Ureter (tissue), 1 donor: ENCODE results near the gene CACNA1A. TPM values are rescaled to one million over a fixed set of nuclear protein-coding genes. Genes with fewer than 3 reads are reported as not detected.
"Not testable (repeated sequence)": the region's sequence is repeated elsewhere in the genome, so short reads cannot be mapped to it uniquely, and the experiment has no call there.

Experiments used
- DNase-seq: peaks from one replicate; pipeline ENCODE4 v3.0.0-alpha.2; 2020; ENCODE audit warnings: low spot score
- total RNA-seq: library from RNA; stranded (reverse); gene quantifications from one replicate; pipeline ENCODE4 v1.2.4, GENCODE V29; 2023
- donor health status: DM: yes; HTN: yes; CAD: no.

CACNA1A gene
- total RNA-seq, 1 donor from 2014 or later, result 2.2 TPM

DNA sequence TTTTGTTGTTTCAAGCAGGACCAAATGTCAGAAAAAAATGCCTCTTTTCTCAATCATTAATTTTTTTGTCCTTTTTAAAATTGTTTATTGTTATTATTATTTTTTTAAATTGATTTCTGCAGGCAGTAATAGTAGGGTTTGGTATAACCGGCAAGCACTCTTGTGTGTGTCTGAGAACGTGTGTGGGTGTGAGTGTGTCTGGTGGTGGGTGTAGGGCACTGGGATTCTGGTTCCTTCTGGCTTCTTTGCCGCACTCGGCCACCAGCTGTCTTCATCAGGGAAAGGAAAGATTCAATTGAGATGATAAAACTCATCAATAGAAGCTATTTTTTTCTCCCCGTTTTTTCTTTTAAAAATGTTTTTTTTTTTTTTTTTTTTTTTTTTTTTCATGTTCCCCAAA lies 299.7 kb downstream of the CACNA1A start:
- DNase-seq, result no peak

DNA sequence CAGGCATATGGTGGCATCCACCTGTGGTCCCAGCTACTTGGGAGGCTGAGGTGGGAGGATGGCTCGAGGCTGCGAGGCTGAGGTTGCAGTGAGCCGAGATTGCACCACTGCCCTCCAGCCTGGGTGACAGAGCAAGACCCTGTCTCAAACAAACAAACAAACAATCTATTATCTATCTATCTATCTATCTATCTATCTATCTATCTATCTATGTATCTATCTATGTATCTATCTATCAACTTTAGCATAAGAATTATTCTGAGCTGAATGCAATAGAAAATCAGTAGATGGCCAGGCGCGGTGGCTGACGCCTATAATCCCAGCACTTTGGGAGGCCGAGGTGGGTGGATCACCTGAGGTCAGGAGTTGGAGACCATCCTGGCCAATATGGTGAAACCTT lies 304.2 kb downstream of the CACNA1A start:
- DNase-seq, result not testable (repeated sequence)

DNA sequence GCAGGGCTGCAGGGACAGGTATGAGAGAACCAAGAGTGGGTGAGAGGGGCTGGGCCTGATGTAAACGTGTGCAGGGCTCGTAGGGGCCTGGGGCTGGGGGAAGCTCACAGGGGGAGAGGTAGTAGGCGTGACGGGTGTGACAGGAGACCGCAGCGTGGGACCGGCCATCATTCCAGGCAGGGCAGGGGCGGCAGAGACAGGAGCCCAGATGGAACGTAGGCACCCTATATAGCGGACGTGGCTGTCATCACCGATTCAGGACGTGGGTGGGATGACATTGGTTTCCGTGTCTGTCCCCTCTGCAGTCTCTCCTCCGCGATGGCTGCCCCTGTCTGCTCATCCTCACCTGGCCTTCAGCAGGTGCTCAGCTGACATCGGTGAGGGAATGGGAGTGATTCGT lies 307.6 kb downstream of the CACNA1A start:
- DNase-seq, result no peak

DNA sequence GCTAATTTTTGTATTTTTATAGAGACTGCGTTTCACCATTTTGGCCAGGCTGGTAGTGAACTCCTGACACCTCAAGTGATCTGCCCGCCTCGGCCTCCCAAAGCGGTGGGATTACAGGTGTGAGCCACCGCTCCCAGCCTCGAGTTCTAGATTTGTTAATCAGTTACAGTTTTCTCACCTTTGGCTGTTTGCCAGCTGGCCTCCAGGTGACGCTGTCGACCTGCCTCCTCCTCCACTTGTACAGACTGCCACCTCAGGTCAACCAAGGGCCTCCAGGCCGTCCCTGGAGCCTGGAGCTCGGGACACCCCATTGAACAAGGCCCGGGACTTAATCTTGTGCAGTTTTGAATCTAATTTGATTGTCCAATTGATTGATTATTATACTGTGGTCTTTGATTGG lies 310.6 kb downstream of the CACNA1A start:
- DNase-seq, result no peak

DNA sequence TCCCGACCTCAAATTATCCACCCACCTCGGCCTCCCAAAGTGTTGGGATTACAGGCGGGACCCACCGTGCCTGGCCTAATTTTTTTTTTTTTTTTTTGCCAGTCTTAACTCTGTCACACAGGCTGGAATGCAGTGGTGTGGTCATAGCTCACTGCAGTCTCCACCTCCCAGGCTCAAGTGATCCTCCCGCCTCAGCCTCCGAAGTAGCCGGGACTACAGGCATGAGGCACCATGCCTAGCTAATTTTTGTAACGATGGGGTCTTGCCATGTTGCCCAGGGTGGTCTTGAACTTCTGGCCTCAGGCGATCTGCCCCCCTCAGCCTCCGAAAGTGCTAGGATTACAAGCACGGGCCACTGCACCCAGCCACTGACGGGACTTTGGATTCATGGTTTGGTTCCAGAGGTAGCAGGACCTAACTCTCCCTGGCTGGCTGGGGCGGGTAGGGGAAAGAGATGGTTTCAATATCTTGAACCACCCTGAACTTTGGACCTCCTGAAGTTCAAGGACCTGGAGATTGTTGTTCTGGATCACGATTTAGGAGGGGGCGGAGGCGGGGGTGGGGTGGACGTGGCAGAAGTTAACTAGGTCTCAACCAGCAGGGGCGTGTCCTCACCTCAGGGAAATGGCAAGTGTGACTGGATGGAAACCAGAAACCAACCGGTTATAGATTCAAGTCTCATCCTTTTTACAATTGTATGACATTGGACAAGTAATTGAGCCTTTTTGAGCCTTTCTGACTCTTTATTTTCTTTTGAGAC lies 315.3 kb downstream of the CACNA1A start:
- DNase-seq, result no peak

DNA sequence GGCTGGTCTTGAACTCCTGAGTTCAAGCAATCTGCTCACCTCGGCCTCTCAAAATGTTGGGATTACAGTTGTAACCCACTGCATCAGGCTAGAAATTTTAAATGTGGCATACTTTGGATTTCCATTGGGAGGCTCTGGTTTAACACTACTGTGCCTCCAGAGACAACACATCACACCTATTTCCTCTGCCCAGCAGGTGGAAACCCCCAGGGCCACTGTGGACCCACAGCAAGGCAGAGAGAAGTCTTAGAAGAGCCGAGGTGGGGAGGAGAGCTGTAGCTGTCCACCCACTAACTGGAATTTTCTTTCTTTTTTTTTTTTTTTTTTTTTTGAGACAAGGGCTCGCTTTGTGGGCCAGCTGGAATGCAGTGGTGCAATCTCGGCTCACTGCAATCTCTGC lies 316.7 kb downstream of the CACNA1A start:
- no peak for DNase-seq

DNA sequence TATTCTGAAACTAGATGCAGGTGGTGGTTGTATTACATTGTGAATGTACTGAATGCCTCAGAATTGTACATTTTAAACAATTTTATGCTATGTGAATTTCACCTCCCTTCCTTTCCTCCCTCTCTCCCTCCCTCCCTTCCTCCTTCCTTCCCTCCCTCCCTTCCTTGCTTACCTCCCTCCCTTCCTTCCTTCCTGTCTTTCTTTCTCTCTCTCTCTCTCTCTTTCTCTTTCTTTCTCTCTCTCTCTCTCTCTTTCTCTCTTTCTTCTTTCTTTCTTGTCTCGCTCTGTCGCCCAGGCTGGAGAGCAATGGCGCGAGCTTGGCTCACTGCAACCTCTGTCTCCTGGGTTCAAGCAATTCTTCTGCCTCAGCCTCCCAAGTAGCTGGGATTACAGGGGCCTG lies 318.9 kb downstream of the CACNA1A start:
- no peak for DNase-seq

DNA sequence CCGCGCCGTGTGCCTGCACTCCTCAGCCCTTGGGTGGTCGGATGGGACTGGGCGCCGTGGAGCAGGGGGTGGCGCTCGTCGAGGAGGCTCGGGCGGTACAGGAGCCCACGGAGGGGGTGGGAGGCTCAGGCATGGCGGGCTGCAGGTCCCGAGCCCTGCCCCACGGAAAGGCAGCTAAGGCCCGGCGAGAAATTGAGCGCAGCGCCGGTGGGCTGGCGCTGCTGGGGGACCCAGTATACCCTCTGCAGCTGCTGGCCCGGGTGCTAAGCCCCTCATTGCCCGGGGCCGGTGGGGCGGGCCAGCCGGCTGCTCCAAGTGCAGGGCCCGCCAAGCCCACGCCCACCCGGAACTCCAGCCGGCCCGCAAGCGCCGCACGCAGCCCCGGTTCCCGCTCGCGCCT lies 319.6 kb downstream of the CACNA1A start:
- not testable (repeated sequence) for DNase-seq

DNA sequence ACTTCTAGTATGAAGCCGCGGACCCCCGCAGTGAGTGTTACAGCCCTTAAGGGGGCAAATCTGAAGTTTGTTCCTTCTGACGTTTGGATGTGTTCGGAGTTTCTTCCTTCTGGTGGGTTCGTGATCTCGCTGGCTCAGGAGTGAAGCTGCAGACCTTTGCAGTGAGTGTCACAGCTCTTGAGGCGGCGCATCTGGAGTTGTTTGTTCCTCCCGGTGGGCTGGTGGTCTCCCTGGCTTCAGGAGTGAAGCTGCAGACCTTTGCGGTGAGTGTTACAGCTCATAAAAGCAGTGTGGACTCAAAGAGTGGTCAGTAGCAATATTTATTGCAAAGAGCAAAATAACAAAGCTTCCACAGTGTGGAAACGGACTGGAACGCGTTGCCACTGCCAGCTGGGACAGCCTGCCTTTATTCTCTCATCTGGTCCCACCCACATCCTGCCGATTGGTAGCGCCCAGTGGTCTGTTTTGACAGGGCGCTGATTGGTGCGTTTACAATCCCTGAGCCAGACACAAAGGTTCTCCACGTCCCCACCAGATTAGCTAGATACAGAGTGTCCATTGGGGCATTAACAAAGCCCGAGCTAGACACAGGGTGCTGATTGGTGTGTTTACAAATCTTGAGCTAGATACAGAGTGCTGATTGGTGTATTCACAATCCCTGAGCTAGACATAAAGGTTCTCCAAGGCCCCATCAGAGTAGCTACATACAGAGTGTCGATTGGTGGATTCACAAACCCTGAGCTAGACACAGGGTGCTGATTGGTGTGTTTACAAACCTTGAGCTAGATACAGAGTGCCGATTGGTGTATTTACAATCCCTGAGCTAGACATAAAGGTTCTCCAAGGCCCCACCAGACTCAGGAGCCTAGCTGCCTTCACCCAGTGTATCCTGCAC lies 320.3 kb downstream of the CACNA1A start:
- not testable (repeated sequence) for DNase-seq

DNA sequence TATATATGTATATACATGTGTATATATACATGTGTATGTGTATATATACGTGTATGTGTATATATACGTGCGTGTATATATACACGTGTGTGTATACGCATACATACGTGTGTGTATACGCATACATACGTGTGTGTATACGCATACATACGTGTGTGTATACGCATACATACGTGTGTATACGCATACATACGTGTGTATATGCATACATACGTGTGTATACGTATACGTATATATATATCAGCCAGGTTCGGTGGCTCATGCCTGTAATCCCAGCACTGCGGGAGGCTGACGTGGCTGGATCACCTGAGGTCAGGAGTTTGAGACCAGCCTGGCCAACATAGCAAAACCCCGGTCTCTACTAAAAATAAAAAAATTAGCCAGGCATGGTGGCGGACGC lies 321.4 kb downstream of the CACNA1A start:
- DNase-seq, result not testable (repeated sequence)

DNA sequence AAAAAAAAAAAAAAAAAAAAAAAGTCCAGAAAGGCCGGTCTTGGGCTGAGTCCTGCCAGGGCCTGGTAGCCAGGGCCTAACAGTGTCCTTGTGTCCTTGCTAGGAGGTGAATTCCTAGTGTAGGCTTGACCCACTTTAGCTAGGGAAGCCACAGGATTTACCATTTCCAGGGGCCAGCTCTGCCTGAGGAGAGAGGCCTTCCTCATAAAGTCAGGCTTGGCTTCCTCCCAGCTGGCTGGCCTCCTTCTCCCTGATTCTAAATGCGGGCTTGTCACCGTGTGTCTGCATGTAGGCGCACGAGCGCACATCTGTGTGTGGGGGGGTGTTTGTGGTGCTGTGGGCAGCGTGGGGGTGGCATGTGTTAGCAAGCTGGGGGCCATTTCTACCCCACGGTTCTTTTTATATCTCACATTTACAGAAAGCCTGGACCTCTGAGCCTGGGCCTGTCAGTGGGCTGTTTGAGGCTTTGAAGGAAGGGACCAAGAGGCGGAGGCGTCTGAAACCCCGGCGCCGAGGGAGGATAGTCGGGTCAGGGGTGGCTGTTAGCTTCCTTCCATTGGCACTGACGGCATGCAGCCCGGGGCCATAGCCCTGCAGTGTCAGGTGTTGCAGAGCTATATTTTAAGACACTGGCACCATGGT lies 324.4 kb downstream of the CACNA1A start:
- peak; percentile 84 for DNase-seq

DNA sequence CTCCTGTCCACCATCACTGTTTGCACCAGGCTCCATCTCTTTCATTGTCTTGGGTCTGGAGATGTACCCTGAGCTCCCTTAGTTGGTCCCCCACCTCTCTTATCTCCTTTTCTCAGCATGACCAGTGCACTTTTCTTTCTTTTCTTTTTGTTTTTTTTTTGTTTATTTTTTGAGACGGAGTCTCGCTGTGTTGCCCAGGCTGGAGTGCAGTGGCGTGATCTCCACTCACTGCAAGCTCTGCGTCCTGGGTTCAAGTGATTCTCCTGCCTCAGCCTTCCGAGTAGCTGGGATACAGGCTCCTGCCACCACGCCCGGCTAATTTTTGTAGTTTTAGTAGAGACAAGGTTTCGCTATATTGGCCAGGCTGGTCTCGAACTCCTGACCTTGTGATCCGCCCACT lies 328.0 kb downstream of the CACNA1A start:
- not testable (repeated sequence) for DNase-seq

DNA sequence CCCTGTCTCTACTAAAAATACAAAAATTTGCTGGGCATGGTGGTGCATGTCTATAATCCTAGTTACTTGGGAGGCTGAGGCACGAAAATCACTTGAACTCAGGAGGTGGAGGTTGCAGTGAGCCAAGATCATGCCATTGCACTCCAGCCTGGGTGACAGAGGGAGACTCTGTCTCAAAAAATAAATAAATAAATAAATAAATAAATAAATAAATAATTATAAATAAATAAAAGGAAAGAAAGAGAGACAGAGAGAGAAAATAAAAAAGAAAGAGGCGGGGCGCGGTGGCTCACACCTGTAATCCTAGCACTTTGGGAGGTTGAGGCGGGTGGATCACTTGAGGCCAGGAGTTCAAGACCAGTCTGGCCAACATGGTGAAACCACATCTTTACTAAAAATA lies 328.7 kb downstream of the CACNA1A start:
- DNase-seq, result not testable (repeated sequence)

DNA sequence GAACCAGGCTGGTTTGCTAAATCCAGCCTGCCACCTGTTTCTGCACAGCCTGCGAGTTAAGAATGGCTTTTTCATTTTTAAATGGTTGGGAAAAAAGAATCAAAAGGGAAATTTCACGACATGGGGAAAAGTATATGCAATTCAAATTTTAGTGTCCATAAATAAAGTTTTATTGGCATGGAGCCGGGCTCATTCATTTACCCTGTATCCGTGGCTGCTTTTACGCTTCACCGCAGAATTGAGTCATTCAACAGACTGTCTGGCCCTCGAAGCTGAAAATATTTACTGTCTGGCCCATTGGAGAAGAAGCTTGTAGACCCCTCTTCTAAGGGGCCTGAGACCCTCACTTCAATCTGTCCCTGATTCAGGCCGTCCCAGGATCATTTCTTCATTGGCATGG lies 329.9 kb downstream of the CACNA1A start:
- no peak for DNase-seq

DNA sequence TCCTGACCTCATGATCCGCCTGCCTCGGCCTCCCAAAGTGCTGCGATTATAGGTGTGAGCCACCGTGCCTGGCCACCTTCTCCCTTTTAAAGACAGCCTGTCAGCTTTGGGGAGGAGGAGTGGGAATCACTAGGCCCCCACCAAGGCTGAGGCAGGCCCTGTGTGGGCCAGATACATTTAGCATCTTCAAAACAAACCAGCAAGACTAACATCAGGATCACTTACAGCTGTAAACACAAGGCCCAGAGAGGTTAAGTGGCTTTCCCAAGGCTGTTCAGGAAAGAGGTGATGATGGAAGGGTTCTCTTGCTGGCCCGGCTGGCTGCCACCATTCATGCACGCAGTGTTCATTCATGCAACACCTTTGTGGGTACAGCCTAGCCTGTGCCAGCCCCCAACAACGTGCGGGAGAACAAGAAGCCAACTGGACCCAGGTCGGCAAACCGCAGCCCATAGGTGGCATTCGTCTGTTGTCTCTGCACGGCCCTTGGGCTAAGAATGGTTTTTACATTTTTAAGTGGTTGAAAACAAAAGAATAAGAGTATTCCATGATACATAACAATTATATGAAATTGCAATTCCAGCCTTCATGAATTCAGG lies 333.0 kb downstream of the CACNA1A start:
- DNase-seq, result no peak

DNA sequence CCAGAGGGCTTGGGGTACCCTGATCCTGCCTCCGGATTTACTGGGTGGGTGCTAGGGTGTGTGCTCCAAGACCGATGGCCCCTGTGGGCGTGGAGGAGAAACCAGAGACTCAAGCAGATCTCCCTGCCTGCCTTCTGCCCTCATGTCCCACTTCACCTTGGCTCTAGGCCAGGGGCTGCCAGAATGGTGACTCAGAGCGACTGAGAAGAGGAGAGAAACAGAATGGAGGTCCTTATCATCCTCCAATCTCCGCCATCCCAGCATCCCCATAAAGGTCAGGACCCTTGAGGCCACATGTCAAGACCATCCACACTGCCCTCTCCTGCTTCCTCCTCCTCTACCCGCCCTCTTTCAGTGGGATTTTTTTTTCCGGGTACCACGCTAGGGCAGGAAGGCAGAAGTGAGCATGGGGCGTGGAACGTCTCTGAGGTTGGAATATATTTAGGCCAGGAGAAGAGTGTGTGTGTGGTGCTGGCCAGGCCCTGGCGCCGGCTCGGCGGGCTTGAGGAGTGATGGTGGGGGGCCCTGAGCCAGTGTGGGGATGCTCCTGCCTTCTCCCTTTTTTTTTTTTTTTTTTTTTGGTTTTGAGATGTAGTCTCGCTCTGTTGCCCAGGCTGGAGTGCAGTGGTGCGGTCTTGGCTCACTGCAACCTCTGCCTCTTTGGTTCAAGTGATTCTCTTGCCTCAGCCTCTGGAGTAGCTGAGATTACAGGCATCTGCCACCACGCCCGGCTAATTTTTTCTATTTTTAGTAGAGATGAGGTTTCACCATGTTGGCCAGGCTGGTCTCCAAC lies 333.7 kb downstream of the CACNA1A start:
- peak; percentile 90 for DNase-seq

DNA sequence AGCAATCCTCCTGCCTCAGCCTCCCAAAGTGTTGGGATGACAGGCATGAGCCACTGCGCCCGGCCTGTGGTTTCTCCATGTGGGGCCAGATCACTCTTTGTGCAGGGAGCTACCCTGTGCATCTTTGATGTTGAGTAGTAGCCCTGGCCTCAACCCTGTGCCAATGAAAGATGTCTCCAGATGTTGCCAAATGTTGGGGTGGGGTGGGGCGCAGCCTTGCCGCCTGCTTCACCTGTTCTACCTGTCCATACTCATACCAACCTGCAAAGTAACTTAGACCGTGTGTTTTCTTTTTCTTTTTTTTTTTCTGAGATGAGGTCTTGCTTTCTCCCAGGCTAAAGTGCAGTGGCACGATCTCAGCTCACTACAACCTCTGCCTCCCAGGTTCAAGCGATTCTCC lies 335.1 kb downstream of the CACNA1A start:
- peak; percentile 58 for DNase-seq

DNA sequence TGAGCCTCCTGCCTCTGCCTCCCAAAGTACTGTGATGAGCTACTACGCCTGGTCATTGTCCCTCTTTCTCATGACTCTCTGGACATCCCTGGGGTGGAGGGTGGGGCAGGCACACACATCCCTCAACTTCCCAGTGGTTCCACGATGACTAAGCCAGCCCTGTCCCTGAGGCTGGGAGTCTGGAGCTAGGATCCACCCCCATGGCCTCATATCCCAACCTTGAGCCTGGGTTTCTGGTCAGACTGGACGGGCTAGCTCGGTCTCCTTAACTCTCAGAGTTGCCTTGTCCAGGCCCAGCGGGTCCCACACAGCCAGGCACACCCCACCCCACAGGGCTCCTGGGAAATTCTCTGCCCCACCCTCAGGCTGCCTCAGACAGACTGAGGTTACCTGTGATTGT lies 336.5 kb downstream of the CACNA1A start:
- peak; percentile 65 for DNase-seq

DNA sequence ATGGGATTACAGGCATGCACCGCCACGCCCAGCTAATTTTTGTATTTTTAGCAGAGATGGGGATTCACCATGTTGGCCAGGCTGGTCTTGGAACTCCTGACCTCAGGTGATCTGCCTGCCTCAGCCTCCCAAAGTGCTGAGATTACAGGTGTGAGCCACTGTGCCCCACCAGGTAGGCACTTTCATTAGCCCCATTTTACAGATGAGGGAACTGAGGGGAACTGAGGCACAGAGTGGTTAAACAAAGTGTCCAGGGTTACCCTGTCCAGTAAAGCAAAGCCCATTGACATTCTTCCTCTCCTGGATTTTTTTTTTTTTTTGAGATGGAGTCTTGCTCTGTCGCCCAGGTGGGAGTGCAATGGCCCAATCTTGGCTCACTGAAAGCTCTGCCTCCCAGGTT lies 340.1 kb downstream of the CACNA1A start:
- not testable (repeated sequence) for DNase-seq

DNA sequence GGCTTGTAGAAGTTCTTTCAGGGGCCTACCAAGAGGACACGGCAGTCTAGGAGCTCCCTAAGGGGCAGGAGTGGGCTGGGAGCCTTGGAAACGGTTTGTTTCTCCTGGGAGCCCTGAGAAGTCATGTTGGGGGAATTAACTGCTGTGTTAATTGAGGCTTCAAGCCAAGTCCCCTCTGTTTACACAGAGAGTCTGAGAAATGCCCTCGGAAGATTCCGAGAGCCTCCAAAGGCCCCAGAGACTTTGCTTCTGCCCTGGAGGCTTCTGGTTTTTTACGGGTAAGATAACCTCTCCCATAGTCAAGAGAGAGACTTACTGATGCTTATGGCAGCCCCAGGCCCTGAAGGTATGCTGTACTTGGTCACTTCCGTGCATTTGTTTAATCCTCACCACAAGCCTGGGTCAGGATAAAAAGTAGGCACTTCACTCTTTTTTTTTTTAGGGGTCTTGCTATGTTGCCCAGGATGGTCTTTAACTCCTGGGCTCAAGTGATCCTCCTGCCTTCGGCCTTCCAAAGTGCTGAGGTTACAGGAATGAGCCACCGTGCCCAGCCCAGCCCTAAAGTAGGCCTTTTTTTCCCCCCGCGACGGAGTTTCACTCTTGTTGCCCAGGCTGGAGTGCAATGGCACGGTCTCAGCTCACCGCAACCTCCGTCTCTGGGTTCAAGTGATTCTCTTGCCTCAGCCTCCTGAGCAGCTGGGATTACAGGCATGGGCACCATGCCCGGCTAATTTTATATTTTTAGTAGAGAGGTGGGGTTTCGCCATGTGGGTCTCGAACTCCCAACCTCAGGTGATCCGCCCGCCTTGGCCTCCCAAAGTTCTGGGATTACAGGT lies 340.9 kb downstream of the CACNA1A start:
- DNase-seq, result no peak
